BE2C (cell line): ENCODE results near the gene IKZF1.

ENCODE experiments used
- DNase-seq: peaks from one replicate; pipeline ENCODE4 v3.0.0-alpha.2; 2020
- H3K27me3 ChIP-seq: fragments of 250-450 bp; sonication (Bioruptor Pico); 2 replicates; pipeline ENCODE4 v1.5.1; 2020; ENCODE audit warnings: mild to moderate bottlenecking
- H3K36me3 ChIP-seq: fragments of 250-450 bp; sonication (Bioruptor Pico); 2 replicates; pipeline ENCODE4 v1.5.1; 2020; ENCODE audit warnings: mild to moderate bottlenecking
- H3K4me1 ChIP-seq: fragments of 250-450 bp; sonication (Bioruptor Pico); 2 replicates; pipeline ENCODE4 v1.5.1; 2020
- H3K4me3 ChIP-seq: 2 replicates; pipeline ENCODE4 v1.5.1; 2011; ENCODE audit warnings: low read depth, low read length
- H3K9me3 ChIP-seq: fragments of 250-450 bp; sonication (Bioruptor Pico); 2 replicates; pipeline ENCODE4 v1.5.1; 2020
- CTCF ChIP-seq: IDR thresholded peaks from 2 replicates; pipeline ENCODE4 v1.5.1; 2012; ENCODE audit warnings: mild to moderate bottlenecking, low read depth, low read length

Gene IKZF1

GRCh38 chr7:50389961-50390360, 85.4 kb downstream of the IKZF1 start:
- H3K27me3 ChIP-seq: peaks cover 32% of the 10 kb centered on the region
- no peaks in the 10 kb centered on the region for H3K36me3 ChIP-seq
- no peak for TF ChIP-seq CTCF
- DNase-seq: no peak
- H3K4me1 ChIP-seq: no peaks in the 10 kb centered on the region; the same call in 1 of the 2 replicates
- H3K9me3 ChIP-seq: no peaks in the 10 kb centered on the region
- H3K4me3 ChIP-seq: no peak overlapping the region

DNA sequence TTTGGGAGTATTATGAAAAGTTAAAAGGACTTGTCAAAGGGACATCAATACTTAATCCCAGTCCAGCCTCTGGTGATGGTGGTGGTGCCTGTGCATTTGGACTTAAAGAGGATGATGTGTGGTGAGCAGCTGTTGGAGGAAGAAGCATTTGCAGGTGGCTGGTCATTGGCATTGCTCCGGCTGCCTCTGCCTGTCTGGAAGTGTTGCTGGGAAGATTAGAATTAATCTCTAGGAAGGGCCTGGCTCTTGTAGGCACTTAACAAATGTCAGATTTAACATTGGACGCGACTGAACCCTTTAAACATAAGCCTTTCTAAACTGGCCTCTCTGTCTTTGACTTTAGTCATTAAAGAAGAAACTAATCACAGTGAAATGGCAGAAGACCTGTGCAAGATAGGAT, 86.9 kb downstream of the IKZF1 start:
- no peak for TF ChIP-seq CTCF
- DNase-seq: no peak
- no peak overlapping the region for H3K4me3 ChIP-seq
- no peaks in the 10 kb centered on the region for H3K36me3 ChIP-seq
- H3K9me3 ChIP-seq: no peaks in the 10 kb centered on the region
- no peaks in the 10 kb centered on the region; the same call in 1 of the 2 replicates for H3K4me1 ChIP-seq
- H3K27me3 ChIP-seq: peaks cover 33% of the 10 kb centered on the region

GRCh38 chr7:50393076-50393475, 88.6 kb downstream of the IKZF1 start:
- no peak for TF ChIP-seq CTCF
- no peak overlapping the region for H3K4me3 ChIP-seq
- DNase-seq: no peak
- no peaks in the 10 kb centered on the region; the same call in 1 of the 2 replicates for H3K4me1 ChIP-seq
- no peaks in the 10 kb centered on the region for H3K36me3 ChIP-seq
- peaks cover 33% of the 10 kb centered on the region for H3K27me3 ChIP-seq
- no peaks in the 10 kb centered on the region for H3K9me3 ChIP-seq

DNA sequence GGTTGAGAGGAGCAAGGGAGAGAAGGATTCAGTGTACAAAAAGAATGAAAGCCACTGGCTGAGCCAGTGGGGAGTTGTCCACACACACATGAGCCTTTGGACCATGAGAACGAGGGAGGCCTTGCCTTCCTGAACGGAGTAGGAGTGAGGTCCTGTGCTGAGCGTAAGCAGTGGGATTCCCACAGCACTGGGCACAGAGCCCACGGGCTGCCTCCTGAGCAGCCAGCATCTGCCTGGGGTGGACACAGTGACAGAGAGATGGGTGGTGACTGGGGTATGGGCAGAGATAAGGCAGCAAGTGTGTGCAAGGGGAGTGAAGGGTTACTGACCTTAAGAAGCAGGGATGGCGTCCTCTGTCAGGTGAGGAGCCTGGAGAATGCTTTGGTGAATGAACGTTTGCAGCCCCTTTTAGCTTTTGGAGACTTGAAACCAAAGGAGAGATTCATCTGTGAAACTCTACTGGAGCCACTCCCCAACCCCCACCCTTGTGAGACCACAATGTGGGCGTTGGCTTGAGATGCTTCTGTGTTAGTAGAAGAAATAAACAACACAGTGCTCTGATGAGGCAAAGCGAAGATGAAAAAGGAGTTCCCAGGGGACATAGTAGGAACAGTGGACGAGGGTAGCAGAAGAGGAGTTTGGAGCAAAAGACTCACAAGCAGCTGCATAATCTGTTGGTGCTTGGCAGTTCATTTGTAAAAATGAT, 89.2 kb downstream of the IKZF1 start:
- TF ChIP-seq CTCF: no peak
- no peak overlapping the region for H3K4me3 ChIP-seq
- DNase-seq: no peak
- H3K9me3 ChIP-seq: no peaks in the 10 kb centered on the region
- no peaks in the 10 kb centered on the region for H3K36me3 ChIP-seq
- no peaks in the 10 kb centered on the region; the same call in 1 of the 2 replicates for H3K4me1 ChIP-seq
- peaks cover 34% of the 10 kb centered on the region for H3K27me3 ChIP-seq

DNA sequence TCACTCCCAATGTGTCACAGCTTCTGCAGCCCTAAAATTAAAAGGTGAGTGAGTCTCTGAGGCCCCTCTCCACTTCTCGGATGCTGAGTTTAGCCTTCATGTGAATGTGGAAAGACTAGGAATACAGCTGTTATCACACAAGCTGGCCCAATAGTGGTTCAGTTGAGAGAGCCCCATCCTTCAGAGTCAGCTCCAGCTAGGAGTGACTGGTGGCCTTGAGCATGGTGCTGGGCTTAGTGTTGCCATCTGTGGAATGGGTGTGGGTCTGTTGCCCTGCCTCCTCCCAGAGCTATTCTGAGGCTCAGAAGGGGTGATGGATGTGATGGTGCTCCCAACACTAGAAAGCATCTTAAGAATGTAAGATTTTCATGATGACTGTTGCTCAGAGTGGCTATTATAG, 89.8 kb downstream of the IKZF1 start:
- Histone ChIP-seq H3K36me3 (no peaks in the 10 kb centered on the region), H3K9me3 (no peaks in the 10 kb centered on the region), H3K4me1 (no peaks in the 10 kb centered on the region; the same call in 1 of the 2 replicates), H3K27me3 (peaks cover 34% of the 10 kb centered on the region), H3K4me3 (no peak overlapping the region)
- TF ChIP-seq CTCF: no peak
- DNase-seq: no peak

- Histone ChIP-seq H3K4me3 (no peak overlapping the region), H3K27me3 (peaks cover 49% of the 10 kb centered on the region), H3K4me1 (no peaks in the 10 kb centered on the region; the same call in 1 of the 2 replicates), H3K9me3 (no peaks in the 10 kb centered on the region), H3K36me3 (no peaks in the 10 kb centered on the region)
- TF ChIP-seq CTCF: no peak
- DNase-seq: no peak
These were observed 92.3 kb downstream of the IKZF1 start for GRCh38 chr7:50396856-50397255.
